Renal cortex interstitium (tissue), 11 donors: Measurements from ENCODE around the gene ABLIM1. TPM values are rescaled to one million over a fixed set of nuclear protein-coding genes. Genes with fewer than 3 reads are reported as not detected.
A peak's percentile ranks its signal among the peaks of the same experiment; 100 is the strongest.

Experiments used
- DNase-seq, 11 donors: peaks; one replicate each; pipeline ENCODE4 v3.0.0-alpha.2; 2013; ENCODE audit warnings: low read depth in 9 of 11, low spot score in 4 of 11; ENCODE audit errors: extremely low read depth in 1 of 11
- polyA plus RNA-seq, 3 donors: library from polyadenylated mRNA; unstranded; fragments of 120-200 nt; gene quantifications; one replicate each; pipeline ENCODE4 v1.2.1, GENCODE V29; 2013; ENCODE audit not compliant: insufficient read length in 3 of 3

ABLIM1 gene
- polyA plus RNA-seq, 3 donors = 86.6 to 120 (median 104) TPM

DNA sequence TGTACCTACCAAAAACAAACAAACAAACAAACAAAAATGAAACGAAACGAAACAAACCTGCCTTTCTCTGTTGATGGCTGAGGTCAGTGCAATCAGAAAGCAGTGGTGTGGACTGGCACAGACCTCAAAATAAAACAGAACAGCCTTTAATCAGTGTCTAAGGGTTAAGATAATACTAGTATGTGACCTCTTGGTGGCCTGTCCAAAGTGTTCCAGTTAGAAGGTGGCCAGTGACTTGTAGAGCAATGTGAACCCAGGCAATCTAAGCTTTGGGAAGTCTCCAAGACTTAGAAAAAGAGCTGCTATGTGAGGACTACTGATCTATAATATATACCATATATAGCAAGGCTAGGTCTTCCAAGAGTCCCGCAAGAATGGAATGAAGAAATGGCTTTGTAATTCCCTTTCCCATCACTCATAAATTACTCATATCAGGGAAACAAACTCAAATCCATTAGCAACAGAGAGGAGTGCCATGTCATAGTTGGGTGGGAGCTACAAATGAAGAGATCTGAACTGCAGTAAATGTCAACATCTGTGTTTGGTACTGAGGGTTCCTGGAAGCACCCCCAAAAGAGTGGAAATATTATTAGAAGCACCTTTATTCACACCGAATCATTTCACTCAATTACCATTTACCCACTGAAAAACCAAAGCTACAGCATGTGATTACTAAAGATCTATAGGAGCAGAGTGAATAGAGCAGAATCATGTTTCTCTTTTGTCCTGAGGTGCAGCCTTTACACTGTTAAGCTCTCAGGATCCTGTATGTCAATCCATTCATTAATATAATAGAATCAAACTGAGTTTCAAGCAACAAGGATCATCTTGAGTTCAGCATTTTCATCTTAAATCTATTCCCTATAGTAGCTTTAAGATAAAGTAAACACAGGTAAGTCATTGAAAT, 28.0 kb downstream of the ABLIM1 start:
- DNase-seq = no peak

DNA sequence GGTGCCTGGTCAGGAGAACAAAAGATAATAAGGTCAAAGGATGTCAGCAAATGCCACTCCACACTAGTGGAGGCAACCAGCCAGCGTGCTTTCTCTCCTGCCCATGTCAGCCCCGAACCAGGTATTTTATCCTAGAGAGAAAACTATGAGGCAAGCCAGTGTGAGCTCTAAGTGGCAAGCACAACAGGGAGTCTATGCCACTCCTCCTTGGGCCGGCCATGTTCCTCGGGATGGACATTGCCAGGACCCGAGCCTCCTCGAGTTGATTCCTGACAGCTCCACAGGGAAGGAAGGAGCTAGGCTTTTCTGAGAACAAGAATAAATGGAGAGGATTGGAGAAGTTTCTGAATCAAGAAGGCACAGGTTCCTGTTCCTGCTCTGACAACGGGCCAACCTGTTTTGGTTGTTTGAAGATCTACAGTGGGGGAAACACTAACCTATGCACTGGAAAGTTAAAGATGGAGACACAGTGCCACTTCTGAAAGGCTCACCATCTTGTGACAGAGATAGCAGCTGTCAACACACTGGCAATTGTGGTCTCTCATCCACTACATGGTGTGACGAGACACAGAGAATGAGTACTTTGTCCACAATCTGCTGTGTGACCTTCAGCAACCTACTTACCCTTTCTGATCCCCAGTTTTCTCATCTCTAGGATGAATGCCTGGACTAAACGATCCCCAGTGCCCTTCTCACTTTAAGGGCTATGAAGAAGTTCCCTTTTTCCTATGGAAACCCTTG, 28.8 kb downstream of the ABLIM1 start:
- DNase-seq = no peak

- DNase-seq = no peak
Observed at GRCh38 chr10:114628106-114628505, 30.0 kb downstream of the ABLIM1 start.

GRCh38 chr10:114626841-114627240, 31.2 kb downstream of the ABLIM1 start:
- no peak for DNase-seq

DNA sequence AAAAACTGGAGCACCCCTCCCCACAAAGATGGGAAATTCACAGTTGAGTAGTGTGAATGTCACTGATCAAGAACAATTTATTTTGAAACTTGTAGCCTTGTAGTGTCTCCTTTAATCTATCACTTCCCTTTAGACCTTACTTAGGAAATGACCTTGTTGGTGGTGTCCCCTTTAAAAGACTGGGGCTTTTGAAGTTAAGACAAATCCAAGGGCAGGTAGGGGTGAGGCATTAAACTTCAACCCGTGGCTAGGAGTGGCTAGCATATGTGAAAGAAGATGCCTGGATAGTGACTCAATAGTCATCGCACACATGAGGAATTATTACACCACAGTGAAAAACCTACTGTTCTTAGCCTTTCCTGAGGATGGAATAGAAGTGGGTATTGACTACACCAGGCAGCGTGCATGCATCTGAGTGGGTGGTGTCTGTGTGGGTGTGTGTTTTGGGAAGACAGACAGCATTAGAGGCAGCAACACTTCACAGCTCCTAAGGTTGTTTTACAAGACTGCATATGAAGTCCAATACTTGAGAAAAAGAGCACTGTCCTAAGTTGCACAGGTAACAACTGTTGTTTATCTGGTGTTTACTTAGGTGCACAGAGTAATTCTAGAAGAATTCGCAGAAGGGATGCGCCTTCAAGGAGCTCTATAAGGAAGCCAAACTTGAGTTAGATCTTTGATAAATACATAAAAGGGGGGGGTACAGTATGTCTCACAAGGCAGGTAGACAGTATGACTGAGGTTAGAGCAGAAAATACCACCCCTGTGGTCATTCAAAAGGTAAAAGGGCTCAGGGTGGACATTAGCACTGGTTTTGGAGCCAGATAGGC, 32.9 kb downstream of the ABLIM1 start:
- no peak for DNase-seq

DNA sequence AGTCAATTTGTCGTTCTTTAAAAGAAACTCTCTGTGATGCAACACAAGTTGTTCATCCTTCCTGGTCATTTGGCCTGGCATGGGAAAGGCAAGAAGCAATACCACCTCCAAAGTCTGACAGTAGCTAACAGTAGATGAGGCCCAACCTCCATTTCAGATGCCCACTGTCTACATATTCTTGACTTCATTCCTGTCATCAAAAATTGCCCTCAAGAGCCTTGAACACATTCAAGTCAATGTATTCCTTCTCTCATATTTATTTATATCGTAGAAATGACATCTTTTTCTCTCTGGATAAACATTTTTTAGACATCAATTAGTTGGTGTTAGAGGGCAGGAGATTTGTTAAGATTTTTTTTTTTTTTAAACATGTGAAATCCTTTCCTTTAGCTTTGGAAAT, 33.7 kb downstream of the ABLIM1 start:
- no peak for DNase-seq

DNA sequence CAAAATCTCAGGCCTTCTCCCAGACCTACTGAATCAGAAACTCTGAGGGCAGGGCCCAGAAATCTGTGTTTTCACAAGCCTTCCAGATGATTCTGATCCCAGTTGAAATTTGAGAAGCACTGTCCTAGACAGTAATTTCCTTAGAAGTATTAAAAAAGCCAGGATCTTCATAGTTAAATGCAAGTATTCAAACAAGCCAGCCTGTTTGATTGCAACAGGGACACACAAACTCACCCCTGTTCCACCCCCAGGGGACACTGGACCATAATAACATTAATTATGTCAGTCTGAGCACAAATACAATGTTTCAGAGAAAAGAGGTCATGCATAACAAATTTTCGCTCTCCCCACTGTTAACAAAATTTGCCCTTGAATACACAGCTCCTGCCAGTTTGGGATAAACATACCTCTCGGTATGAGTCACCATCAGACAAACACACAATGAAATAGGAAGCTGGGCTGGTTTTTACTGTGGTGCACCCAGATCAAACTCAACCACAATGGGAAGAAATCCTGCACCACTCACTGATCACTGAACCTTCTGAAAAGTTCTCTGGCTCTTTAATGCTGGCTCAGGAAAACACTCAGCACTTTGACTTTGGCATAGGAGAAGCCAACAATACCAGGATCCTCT, 34.3 kb downstream of the ABLIM1 start:
- DNase-seq = no peak

DNA sequence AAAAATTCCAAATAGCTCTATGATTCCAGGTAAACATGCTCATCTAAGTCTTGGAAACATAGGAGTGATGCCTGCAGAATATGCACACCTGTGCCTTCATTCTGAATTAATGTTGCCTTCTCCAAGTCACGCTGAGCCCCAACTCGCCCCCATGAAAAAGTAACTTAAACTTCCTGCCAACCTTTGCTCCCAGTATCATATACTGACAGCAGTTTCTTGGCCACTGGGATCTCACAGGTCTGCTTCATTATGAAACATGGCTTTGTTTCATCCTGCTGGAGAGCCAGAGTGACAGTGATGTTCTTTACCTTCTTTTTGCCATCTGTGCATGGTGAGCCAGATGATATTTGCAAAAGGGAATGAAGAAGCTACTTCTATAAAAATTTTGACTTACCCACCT, 34.9 kb downstream of the ABLIM1 start:
- DNase-seq = no peak

DNA sequence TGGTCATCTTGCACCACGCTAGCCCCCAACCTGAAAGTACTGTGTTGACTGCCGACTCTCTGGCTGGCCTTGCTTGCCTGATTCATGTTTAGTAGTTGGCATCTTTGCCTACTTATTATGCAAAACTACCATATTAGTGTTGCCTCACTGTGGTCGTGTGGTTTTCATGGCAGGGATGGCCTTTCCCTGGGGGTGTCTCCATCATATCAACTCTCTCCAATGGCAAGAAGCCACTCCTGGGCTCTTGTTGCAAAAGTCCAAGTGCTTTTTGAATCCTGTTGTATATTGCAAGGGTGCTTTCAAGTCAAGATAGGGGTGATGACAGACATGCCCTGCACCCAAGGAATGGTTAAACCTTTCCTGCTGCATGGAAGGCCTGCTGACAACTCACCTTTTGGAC, 39.4 kb downstream of the ABLIM1 start:
- DNase-seq = no peak

DNA sequence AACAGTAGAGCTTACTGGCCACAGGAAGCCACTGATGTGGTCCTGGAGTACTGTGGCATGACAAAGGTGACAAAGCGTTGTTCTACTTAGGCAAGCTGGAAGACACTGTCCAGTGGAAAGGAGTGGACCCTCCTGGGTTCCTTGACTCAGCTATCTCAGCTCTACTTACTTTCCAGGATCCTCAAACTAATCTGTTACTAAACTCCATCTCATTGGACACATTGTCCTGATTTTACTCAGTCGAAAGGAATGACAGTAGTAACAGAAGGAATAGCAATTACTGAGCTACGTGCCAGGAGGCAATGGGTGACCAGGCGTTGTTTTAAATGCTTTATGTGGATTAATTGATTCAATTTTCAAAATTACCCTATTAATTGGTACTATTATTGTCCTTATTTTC, 41.6 kb downstream of the ABLIM1 start:
- no peak for DNase-seq

DNA sequence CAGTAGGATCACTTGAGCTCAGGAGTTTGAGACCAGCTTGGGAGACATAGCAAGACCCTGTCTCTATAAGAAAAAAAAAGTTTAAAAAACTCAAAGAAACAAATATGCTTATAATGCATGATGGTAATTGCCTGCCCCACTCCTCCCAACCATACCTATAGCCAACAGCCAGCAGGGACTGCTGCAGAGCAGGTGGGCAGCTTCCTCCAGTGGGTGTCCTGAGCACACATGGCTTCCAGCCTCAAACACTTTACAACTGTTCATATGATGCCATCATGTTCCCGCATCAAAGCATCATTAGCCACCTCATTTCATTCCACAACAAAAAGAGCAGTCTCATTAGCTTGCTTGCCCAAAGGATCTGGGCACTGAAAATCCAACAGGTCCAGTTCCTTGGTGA, 42.0 kb downstream of the ABLIM1 start:
- DNase-seq = no peak

GRCh38 chr10:114615600-114616007, 42.5 kb downstream of the ABLIM1 start:
- no peak for DNase-seq

GRCh38 chr10:114613237-114613979, 44.7 kb downstream of the ABLIM1 start:
- DNase-seq = peak in 2 of 11 donors; percentile 44 to 64

- DNase-seq = no peak
Observed at GRCh38 chr10:114611617-114612016, 46.5 kb downstream of the ABLIM1 start.

- DNase-seq = no peak
Observed at GRCh38 chr10:114609518-114610426, 48.3 kb downstream of the ABLIM1 start.

DNA sequence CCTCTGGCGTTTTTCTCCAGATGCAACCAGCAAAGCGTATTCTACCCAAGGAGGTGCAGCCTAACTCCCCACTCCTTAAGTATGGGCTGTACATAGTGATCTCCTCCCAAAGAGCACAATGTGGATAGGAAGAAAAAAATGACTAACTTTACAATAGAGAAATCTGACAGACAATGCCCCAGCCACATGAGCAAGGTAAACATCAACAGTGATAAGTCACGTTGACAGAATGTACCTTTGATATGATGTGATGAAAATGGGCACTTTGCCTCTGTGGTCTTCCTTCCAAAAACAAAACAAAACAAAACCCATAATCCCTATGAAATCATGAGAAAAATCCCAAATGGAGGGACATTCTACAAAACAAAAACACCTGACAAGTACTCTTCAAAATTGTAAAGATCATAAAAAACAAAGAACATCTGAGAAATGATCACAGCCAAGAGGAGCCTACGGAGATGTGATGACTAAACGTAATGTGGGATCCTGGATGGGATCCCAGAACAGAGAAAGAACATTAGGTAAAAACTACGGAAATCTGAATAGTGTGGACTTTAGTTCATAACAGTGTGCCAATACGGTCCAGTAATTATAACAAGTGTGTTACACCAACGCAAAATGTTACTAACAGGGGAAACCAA, 50.6 kb downstream of the ABLIM1 start:
- no peak for DNase-seq
